K562 (cell line): ENCODE data around the gene USP48. TPM values are rescaled to one million over a fixed set of nuclear protein-coding genes. Genes with fewer than 3 reads are reported as not detected.

ENCODE experiments used
- CBX3 ChIP-seq, 2 experiments: IDR thresholded peaks; 1 replicate in 1 of 2; 2 replicates in 1 of 2; pipeline ENCODE4 v1.6.1; 2012; ENCODE audit warnings: inconsistent platforms in 2 of 2, low read length in 2 of 2, borderline replicate concordance in 1 of 2, control low read depth in 1 of 2
- CHCHD3 ChIP-seq: fragments of 250-450 bp; sonication (Bioruptor Pico); IDR thresholded peaks from 2 replicates; pipeline ENCODE4 v2.1.2; 2022; ENCODE audit warnings: mild to moderate bottlenecking
- EGR1 ChIP-seq: fragments of 450-650 bp; conservative IDR thresholded peaks from 2 replicates; pipeline ENCODE4 v1.6.1; 2017; ENCODE audit warnings: mild to moderate bottlenecking
- FOXA3 ChIP-seq, 2 experiments: fragments of 450-650 bp in 1 of 2; sonication (generic) in 1 of 2; formaldehyde crosslinking; IDR thresholded peaks in 1 of 2; conservative IDR thresholded peaks in 1 of 2; 2 replicates each; pipeline versions ENCODE4 v1.4.0 to v1.8.0; 2020 to 2022; ENCODE audit warnings: mild to moderate bottlenecking in 2 of 2, missing genetic modification reagents in 1 of 2
- POU5F1 ChIP-seq: fragments of 150-350 bp; IDR thresholded peaks from 2 replicates; pipeline ENCODE4 v1.6.1; 2014; ENCODE audit warnings: borderline replicate concordance, low read length, low read depth, mild to moderate bottlenecking; ENCODE audit not compliant: partially characterized antibody
- PRDM10 ChIP-seq: fragments of 450-650 bp; IDR thresholded peaks from 2 replicates; pipeline ENCODE4 v1.6.1; 2018; ENCODE audit not compliant: partially characterized antibody
- RBM15 ChIP-seq: fragments of 200-400 bp; formaldehyde crosslinking; IDR thresholded peaks from 2 replicates; pipeline ENCODE4 v1.6.1; 2018; ENCODE audit warnings: mild to moderate bottlenecking, low read length, moderate library complexity; ENCODE audit not compliant: insufficient read depth
- SIRT6 ChIP-seq: IDR thresholded peaks from one replicate; pipeline ENCODE4 v1.6.1; 2012; ENCODE audit warnings: low read depth, mild to moderate bottlenecking, control low read depth, inconsistent platforms, low read length, moderate library complexity
- SMARCA5 ChIP-seq: fragments of 450-650 bp; IDR thresholded peaks from 2 replicates; pipeline ENCODE4 v1.6.1; 2016
- TRIM24 ChIP-seq, 2 experiments: fragments of 450-650 bp; IDR thresholded peaks; 2 replicates each; pipeline ENCODE4 v1.6.1; 2016
- TRIM28 ChIP-seq: fragments of 450-650 bp; IDR thresholded peaks from 2 replicates; pipeline ENCODE4 v1.6.1; 2017
- TSHZ1 ChIP-seq: fragments of 250-450 bp; sonication (Bioruptor Pico); IDR thresholded peaks from 2 replicates; pipeline ENCODE4 v1.4.0; 2020; ENCODE audit warnings: mild to moderate bottlenecking, moderate library complexity
- U2AF2 ChIP-seq: fragments of 200-400 bp; formaldehyde crosslinking; optimal IDR thresholded peaks from 2 replicates; pipeline ENCODE3; 2017; ENCODE audit warnings: low read depth, mild to moderate bottlenecking, low read length
- ZBTB5 ChIP-seq: fragments of 450-650 bp; IDR thresholded peaks from 2 replicates; pipeline ENCODE4 v1.6.1; 2017; ENCODE audit warnings: antibody characterized with exemption
- ZNF197 ChIP-seq: fragments of 200-800 bp; sonication (Bioruptor generic); IDR thresholded peaks from 2 replicates; pipeline ENCODE4 v1.6.1; 2016; ENCODE audit warnings: low read depth, missing genetic modification characterization, missing compliant biosample characterization
- ZNF316 ChIP-seq: fragments of 450-650 bp; IDR thresholded peaks from 2 replicates; pipeline ENCODE4 v1.6.1; 2016
- polyA plus RNA-seq, 8 experiments: library from polyadenylated mRNA; depleted of rRNA in 4 of 8; stranded (reverse) in 5 of 8; unstranded in 3 of 8; fragments of >200 nt; fragmentation: Nextera tagmentation in 2 of 8; fragmentation: Illumina TruSeq in 1 of 8; extraction: Ambion mirVana in 2 of 8; extraction: Trizol in 1 of 8; gene quantifications; 2 replicates each; pipeline versions ENCODE4 v1.2.1 to v1.2.3, GENCODE V29; 2011 to 2014; ENCODE audit warnings: inconsistent platforms in 1 of 8, missing spikeins in 1 of 8
- total RNA-seq, 7 experiments: library from RNA; depleted of rRNA in 6 of 7; stranded (reverse); fragments of >200 nt in 6 of 7; fragmentation: Illumina TruSeq in 2 of 7; extraction: Trizol in 2 of 7; gene quantifications; 2 replicates each; pipeline versions ENCODE4 v1.2.1 to v1.2.3, GENCODE V29; 2011 to 2021; ENCODE audit warnings: low replicate concordance in 1 of 7
- TF ChIP-seq, protein P1 (sequence below): IDR thresholded peaks from 2 replicates; pipeline ENCODE4 v1.6.1; 2016; ENCODE audit warnings: missing genetic modification characterization, missing compliant biosample characterization

The USP48 gene
- total and polyA plus RNA-seq, 9 of the 15 experiments (the other 6 are each of a cell fraction or from before 2014, with no cell fraction given), result 23.3 to 123 (median 106) TPM

DNA sequence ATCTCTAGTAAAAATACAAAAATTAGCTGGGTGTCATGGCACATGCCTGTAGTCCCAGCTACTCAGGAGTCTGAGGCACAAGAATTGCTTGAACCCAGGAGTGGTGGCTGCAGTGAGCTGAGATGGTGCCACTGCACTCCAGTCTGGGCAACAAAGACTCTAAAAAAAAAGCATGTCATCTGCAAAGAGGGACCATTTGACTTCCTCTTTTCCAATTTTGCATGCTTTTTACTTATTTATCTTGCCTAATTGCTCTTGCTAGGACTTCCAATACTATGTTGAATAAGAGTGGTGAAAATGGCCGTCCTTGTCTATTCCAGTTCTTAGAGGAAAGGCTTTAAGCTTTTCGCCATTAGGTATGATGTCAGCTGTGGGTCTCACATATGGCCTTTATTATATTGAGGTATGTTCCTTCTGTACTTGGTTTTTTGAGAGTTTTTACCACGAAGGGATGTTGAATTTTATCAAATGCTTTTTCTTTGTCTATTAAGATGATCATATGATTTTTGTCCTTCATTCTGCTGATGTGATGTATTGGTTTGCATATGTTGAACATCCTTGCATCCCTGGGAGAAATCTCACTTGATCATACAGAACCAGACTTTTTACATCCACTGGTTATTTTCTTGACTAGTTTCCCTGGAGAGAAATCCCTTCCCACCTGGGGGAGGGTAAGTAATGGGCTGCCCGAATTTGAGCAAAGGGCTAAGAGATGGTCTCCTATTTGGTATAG, 96.8 kb downstream of the USP48 start (continued):
- TF ChIP-seq TRIM28 (peak; percentile 79), ZBTB5 (no peak), RBM15 (no peak), POU5F1 (no peak), SIRT6 (no peak), ZNF316 (0 out of 2 replicates have a peak, but pooled peaks have one; percentile 38), TSHZ1 (CRISPR knock-in tag) (no peak), TRIM24 (IDR thresholded peaks at IDR 0.05) (peak; percentile 15 to 73; a peak in 3 of 4 replicates), CBX3 (IDR thresholded peaks at IDR 0.05; ENCODE audit: borderline replicate concordance in 1 of 2, low read length in 2 of 2) (peak in 1 of 2 experiments; percentile 89; a peak in 1 of 3 replicates), SMARCA5 (no peak), U2AF2 (no peak), ZNF197 (CRISPR knock-in tag) (no peak), PRDM10 (no peak), CHCHD3 (CRISPR knock-in tag) (no peak), FOXA3 (CRISPR knock-in tag; conservative IDR thresholded peaks at IDR 0.05 in 1 of 2, IDR thresholded peaks at IDR 0.05 in 1 of 2) (no peak), EGR1 (no peak)
- TF ChIP-seq, protein P1, sequence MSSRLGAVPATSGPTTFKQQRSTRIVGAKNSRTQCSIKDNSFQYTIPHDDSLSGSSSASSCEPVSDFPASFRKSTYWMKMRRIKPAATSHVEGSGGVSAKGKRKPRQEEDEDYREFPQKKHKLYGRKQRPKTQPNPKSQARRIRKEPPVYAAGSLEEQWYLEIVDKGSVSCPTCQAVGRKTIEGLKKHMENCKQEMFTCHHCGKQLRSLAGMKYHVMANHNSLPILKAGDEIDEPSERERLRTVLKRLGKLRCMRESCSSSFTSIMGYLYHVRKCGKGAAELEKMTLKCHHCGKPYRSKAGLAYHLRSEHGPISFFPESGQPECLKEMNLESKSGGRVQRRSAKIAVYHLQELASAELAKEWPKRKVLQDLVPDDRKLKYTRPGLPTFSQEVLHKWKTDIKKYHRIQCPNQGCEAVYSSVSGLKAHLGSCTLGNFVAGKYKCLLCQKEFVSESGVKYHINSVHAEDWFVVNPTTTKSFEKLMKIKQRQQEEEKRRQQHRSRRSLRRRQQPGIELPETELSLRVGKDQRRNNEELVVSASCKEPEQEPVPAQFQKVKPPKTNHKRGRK (tag), result peak; percentile 61
